MM.1S (cell line): ENCODE measurements around the gene SCGB1D2.

ENCODE experiments used
- EZH2 ChIP-seq: fragments of 300-600 bp; sonication (generic); optimal IDR thresholded peaks from 2 replicates; pipeline ENCODE3; 2017; ENCODE audit warnings: low read depth, mild to moderate bottlenecking, antibody characterized with exemption, low read length, mixed read lengths
- TF ChIP-seq, protein P1 (sequence below): fragments of 300-600 bp; sonication (generic); IDR thresholded peaks from 2 replicates; pipeline ENCODE4 v1.5.1; 2016; ENCODE audit warnings: antibody characterized with exemption, low read length, mixed read lengths

DNA sequence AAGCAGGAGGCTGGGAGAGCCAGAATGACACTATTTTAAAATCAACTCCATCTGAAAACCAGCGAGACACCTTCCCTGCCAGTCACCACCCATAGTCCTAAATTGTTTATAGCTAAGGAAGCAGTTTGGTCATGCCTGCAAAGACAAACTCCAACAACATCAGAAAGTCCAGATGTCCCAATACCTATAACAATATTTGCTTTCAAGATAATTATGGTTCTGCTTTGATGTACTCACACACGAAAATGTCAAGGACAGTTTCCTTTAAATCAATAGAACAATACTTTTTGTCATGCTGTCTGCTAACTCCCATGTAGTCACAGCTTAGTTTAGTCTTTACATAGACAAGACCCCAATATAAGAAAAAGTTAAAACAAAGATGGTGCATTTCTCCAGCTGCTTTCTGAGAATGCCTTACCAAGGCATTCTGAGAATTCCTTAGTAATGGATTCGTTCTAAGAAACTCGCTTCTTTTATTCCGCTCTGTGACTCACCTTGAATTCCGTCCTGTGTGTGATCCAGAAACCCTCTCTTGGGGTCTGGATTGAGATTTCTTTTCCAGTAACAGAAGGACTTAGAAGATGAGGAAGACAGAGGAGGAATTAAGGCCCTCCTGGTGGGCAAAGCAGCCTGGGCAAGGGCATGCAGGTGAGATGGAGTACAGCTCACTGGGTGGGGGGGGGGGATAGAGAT lies 18.4 kb downstream of the SCGB1D2 start:
- TF ChIP-seq, protein P1, sequence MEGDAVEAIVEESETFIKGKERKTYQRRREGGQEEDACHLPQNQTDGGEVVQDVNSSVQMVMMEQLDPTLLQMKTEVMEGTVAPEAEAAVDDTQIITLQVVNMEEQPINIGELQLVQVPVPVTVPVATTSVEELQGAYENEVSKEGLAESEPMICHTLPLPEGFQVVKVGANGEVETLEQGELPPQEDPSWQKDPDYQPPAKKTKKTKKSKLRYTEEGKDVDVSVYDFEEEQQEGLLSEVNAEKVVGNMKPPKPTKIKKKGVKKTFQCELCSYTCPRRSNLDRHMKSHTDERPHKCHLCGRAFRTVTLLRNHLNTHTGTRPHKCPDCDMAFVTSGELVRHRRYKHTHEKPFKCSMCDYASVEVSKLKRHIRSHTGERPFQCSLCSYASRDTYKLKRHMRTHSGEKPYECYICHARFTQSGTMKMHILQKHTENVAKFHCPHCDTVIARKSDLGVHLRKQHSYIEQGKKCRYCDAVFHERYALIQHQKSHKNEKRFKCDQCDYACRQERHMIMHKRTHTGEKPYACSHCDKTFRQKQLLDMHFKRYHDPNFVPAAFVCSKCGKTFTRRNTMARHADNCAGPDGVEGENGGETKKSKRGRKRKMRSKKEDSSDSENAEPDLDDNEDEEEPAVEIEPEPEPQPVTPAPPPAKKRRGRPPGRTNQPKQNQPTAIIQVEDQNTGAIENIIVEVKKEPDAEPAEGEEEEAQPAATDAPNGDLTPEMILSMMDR, result no peak
- TF ChIP-seq EZH2, result no peak
